ENCODE results near the gene SLC9C2.

DNA sequence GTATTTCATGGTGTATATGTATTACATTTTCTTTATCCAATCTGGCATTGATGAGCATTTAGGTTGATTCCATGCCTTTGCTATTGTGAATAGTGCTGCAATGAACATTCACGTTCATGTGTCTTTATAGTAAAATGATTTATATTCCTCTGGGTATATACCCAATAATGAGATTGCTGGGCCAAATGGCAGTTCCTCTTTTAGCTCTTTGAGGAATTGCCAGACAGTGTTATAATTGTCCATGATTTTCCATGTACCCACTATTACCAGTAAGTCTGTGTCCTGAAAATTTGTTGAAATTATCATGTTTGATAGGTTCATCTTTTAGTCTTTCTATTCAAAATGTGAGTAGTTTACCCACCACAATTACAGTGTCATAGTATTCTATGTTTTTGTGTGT, 34.4 kb downstream of the SLC9C2 start:
- TF ChIP-seq EZH2 (IDR thresholded peaks at IDR 0.05; ENCODE audit: insufficient read depth, poor library complexity, severe bottlenecking) (no peak), EZH2phosphoT487 (IDR thresholded peaks at IDR 0.05; ENCODE audit: insufficient read depth, low read depth) (no peak)

All from GM23248 (cell line).